Stimulated activated CD4-positive, alpha-beta T cell treated with anti-CD3 and anti-CD28 coated beads, Interleukin-1b, Interleukin-23, amount 100 ng/mL, for 24 hours (primary cell): Measurements from ENCODE around the gene MAML2.
"Not testable (repeated sequence)": the region's sequence is repeated elsewhere in the genome, so short reads cannot be mapped to it uniquely, and the experiment has no call there.

ENCODE experiments used
- DNase-seq, 4 experiments: peaks; one replicate each; pipeline ENCODE4 v3.0.0-alpha.2; 2020; ENCODE audit warnings: low read depth in 4 of 4, low spot score in 1 of 4

Gene MAML2

DNA sequence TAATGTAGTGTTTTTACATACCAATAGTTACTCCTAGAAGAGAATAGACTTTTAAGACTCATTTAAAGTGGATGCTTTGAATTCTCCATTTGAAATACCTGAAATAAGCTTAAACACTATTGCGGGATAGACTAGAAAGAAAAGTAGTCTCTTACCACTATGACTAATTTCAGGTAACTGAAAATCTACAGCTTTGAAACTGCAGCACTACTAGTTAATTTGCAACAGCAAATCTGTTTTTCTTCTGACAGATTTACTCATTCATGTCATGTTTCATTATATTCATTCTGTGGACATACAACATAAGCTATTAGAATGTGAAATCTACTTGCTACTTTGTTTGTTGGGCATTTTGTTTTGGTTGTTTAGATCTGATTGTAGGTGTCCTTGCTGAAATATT, 153.6 kb downstream of the MAML2 start:
- DNase-seq = no peak

- no peak for DNase-seq
Observed at GRCh38 chr11:96188243-96189006, 154.6 kb downstream of the MAML2 start.

DNA sequence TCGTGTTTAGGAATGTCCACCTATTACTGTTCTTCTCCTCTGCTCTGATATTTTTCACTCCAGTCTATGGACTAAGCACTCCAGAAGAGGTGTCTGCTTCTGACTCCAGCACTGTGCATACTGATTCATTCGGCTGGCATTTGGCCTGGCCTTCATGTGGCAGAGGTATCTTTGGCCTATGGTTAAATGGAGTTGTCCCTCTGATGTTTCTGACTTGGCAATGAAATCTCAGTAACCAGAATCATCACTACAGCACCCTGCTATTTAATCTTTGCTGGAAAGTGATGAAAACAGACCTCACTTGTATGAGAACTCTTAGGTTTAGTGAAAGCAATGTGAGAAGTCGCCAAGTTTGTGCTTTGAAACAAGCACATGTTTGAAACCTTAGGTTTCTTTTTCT, 155.2 kb downstream of the MAML2 start:
- DNase-seq = no peak

DNA sequence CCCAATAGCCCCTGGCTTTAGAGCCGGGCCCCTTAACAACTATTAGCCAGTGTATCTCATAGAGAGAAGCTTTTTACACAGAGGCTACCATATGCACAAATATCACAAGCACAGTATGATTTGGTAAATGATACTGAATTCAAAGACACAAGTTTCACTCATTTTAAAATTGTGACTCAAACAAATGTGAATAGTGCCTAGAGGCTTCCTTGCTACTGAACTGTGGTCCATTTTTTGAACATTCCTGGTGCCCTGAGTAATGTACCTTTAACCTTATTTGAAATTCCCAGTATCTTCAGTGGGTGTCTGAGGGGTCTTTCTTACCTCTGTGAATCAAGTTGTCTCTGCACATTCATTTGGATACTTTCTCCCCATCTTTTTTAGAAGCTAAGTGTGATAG, 156.2 kb downstream of the MAML2 start:
- no peak for DNase-seq

- no peak for DNase-seq
Observed at GRCh38 chr11:96185220-96185768, 157.7 kb downstream of the MAML2 start.

DNA sequence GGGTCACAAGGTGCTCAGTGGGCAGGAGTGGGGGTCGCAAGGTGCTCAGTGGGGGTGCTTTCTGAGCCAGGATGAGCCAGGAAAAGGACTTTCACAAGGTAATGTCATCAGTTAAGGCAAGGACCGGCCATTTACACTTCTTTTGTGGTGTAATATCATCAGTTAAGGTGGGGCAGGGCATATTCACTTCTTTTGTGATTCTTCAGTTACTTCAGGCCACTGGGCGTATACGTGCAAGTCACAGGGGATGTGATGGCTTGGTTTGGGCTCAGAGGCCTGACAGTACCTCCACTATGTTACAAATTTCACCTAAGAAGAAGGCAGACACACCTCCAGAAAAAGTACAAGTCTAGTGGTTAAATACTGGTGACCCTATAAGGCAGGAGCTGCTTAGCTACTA, 162.1 kb downstream of the MAML2 start:
- not testable (repeated sequence) for DNase-seq

DNA sequence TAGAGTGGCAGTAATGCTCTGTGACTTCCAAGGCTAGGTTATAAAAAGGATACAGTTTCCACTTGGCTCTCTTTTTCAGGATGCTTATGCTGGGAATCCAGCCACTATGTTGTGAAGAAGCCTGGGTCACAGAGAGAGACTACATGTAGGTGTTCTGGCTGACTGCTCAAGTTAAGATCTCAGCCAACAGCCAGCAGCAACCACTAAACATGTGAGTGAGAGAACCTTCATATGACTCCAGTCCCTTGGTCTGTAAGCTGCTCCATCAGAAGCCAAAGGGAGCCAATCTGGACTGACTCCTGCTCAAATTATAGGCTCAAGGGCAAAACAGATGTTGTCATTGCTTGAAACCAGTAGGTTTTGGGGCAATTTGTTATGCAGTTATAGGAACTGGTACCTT, 162.7 kb downstream of the MAML2 start:
- DNase-seq = no peak

- no peak for DNase-seq
Observed at GRCh38 chr11:96179905-96180304, 163.1 kb downstream of the MAML2 start.

DNA sequence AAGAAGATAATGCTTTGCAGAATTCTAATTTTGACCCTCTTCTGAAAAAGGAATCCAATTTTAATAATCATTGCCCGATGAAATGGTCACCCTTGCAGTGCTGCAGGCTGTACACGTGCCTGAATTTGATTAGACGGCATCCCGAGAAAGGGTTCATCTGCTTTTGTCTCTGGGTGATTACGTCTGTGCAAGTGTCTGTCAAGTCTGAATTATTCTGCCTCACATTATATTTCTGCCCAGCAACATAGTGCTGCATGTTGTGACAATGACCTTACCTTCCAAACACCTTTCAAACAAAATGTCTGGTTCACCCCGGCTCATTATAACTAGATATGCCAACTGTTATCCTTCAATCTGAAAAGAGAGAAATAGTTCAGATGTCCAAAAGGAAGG, 164.1 kb downstream of the MAML2 start:
- no peak for DNase-seq

DNA sequence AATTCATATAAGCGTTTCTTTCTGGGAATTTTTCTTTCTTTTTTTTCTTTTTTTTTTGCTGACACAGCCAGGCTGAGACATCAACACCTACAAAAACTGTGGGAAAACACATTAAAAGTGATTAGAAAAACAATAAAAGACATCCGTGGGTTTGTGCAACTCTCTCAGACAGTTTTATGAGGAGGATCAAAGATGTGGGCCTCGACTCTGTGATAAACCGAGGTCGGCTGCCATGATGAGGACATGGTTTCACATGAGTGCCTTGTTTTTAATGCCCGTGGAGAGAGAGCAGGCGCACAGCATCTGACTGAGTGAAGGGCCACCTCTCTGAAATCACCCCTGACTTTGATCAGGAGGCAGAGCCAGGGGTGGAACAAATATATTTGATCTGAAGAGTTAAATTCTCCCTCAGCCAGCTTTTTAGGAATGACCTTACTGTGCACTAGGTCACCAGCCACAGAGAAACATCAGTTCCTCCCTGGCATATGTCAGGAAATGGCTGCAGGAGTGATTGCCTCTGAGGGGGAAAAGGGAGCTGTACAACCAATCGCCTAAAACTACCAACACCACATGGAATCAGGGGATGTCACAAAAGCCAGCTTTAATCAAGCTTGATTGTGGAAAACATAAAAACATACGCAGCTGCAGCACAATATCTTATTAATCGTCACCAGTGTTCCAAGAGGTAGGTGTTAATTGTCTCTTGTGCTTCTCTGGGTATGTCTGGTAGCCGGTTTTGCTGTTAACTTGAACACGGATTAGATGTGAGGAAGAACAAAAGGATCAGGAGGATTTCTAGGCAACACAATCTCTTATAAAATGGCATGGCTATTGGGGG, 164.7 kb downstream of the MAML2 start:
- no peak for DNase-seq

DNA sequence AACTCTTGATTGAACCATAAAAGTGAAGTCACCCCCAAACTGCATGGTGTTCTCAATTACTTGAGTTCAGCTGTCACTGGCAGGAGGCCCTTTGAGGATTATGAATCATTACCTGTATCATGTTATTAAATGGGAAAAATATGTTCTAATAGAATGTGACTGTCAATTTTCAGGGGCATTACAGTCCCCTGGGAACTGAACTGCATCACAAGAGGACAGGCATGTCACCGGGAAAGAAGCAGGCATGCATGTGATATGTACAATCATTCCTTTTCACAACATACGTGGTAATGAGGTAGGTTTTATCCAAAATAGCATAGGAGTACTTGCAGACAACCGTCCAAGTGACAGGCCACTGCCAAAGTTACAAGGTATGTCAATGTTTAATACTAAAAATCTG, 165.8 kb downstream of the MAML2 start:
- no peak for DNase-seq

- DNase-seq = no peak
Observed at GRCh38 chr11:96173906-96174305, 169.1 kb downstream of the MAML2 start.

GRCh38 chr11:96173422-96173821, 169.6 kb downstream of the MAML2 start:
- DNase-seq = no peak

GRCh38 chr11:96172604-96173003, 170.4 kb downstream of the MAML2 start:
- no peak for DNase-seq

DNA sequence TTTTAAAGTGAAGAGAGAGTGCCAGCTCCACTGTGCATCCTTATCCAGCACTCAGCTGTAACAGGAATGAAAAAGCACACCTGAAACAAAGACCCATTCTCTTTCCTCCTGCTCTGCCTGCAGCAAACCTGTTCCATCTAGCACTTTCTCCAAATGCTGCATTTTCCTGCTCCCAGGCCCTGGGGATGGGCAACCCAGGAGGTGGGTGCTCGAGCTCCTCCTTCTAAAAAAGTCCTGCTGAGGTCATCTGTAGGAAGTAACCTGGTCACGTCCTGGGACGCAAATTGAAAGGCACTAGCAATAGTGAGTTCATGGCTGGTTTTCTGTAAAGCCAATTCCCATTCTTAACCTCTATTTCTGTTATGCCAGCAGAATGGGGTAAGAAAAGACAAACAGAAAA, 173.7 kb downstream of the MAML2 start:
- DNase-seq = no peak

DNA sequence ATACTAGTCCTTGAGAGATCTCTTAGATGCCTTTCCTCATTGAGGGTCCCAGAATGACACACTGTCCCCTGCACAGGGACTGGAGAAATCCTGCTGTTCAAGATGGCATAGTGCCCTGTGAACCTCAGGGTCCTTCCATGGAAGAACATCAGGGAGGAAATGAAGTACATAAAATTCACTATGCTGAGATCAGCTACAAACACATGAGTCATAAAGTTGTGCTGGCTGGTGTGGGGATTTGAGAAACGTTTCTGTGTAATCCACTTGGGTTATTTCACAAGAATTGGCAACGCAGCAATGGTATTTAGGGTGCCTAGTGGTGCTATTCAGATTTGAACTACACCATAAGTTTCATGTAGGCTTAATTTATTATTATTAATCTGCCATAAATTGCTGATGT, 174.4 kb downstream of the MAML2 start:
- DNase-seq = no peak

DNA sequence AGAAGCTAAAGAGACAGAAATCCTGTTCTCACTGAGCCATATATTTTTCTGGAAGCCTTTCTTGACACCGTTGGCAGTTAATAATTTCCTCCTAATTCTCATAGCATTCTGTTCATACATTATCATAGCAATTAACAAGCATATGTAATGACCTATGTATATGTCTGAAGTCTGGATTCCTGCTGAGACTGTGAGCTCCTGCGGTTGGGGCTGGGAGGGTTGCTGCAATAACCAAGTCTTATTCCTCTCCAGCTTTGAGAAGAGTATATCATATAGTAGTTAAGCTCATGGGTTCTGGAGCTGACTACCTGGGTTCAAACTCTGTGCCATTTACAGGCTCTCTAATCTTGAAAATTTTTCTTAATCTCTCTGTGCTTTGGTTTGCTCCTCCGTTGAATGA, 175.2 kb downstream of the MAML2 start:
- no peak for DNase-seq

DNA sequence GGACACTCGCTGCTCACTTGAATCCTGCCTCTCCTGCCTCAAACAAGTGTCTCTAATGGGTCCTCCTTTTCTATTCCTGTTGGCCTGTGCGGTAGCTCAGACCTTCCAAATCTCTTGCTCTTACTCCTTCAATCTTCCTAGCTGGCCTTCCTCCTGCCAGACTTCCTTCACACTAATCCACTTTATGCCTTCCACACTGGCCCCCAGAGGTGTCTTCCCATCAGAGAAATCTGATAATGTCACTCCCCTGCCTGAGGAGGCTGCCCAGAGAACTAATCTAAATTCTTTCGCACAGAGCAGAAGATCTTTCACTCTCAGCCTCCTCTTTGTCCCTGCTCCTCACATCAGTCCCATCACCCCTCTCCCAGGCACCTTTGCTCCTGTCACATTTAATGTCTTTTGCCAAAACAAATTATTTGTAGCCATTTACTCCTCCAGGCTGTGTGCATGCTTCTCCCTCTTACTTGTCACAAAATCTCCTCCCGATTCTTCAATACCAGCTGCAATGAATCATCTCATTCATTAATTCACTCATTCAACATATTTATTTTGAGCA, 175.7 kb downstream of the MAML2 start:
- no peak for DNase-seq

GRCh38 chr11:96162816-96163499, 180.0 kb downstream of the MAML2 start:
- DNase-seq = no peak

DNA sequence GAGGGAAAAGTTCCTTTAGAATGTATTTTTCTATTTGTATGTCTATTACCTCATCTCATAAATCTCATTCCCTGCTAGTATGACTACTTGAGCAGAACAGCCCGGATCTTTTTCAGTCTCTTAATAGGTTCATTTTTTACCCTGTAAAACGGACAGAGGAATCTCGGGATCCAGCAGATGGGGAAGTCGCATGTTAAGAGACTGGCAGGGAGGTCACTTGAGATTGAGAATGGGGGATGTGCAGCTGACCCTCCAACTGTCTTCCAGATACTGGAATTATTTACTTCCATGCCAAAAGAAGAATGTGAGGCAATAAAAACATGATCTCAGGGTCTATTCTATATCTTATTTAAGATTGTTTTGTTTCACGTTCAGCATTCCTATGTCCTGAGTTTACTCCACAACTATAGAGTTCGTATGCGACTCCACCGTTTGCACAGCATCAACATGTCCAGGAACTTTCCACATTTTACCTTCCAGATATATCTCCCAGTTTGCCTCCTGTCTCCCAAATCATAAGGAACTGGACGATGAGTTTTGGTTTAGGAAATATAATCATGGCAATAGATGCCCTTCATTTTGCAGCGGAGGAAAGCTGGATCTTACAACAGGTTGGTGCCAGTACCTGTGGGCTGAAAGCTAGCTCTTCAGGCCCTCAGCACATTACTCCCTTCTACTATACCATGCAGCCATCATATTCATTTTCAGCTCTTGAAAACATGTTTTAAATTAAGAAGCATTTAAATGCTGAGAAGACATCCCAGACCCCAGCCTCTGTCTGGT, 181.5 kb downstream of the MAML2 start:
- DNase-seq = no peak
